SJSA1 (cell line): ENCODE data around the gene RASA3. TPM values are rescaled to one million over a fixed set of nuclear protein-coding genes. Genes with fewer than 3 reads are reported as not detected.
"Not testable (repeated sequence)": the region's sequence is repeated elsewhere in the genome, so short reads cannot be mapped to it uniquely, and the experiment has no call there.

Experiments
- DNase-seq, 2 experiments: peaks; one replicate each; pipeline ENCODE4 v3.0.0-alpha.2; 2015 to 2020; ENCODE audit warnings: low spot score in 2 of 2, low read depth in 1 of 2
- H3K27ac ChIP-seq: fragments of 250-450 bp; sonication (Bioruptor Pico); 2 replicates; pipeline ENCODE4 v1.5.1; 2020; ENCODE audit warnings: mild to moderate bottlenecking, moderate library complexity
- H3K27me3 ChIP-seq: fragments of 250-450 bp; sonication (Bioruptor Pico); replicated peaks from 2 replicates; pipeline ENCODE4 v1.5.1; 2020; ENCODE audit warnings: mild to moderate bottlenecking, moderate library complexity
- H3K36me3 ChIP-seq: fragments of 250-450 bp; sonication (Bioruptor Pico); 2 replicates; pipeline ENCODE4 v1.5.1; 2020; ENCODE audit warnings: mild to moderate bottlenecking
- H3K4me1 ChIP-seq: fragments of 250-450 bp; sonication (Bioruptor Pico); replicated peaks from 2 replicates; pipeline ENCODE4 v1.6.1; 2021; ENCODE audit warnings: mild to moderate bottlenecking
- H3K4me3 ChIP-seq: fragments of 250-450 bp; sonication (Bioruptor Pico); 2 replicates; pipeline ENCODE4 v1.5.1; 2020; ENCODE audit warnings: mild to moderate bottlenecking
- H3K9me3 ChIP-seq: fragments of 250-450 bp; sonication (Bioruptor Pico); replicated peaks from 2 replicates; pipeline ENCODE4 v1.5.1; 2020; ENCODE audit warnings: mild to moderate bottlenecking
- total RNA-seq: library from RNA; depleted of rRNA; stranded (reverse); fragments of >200 nt; shearing (Covaris generic); gene quantifications from 2 replicates; pipeline ENCODE4 v1.2.3, GENCODE V29; 2014

Gene RASA3
- total RNA-seq, 1 experiment from 2014 or later: 19.8 TPM

DNA sequence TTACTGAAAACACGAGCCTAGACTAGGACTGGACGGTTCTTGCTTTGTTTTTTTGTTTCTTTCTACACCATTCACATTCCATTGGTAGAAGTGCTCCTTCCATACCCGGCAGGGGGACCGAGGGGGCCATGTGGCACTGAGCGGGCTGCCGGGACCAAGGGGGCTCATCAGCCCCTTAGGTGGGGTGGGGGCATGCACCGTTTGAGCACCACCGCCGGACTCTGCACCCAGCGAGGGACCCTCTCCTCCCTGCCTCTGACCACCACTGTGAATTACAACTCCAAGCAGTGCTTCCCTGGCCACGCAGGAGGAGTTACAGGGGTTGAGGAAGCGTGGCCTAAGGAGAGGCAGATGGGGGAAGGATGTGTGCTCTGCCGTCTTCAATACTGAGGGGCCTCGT lies 31.6 kb upstream of the RASA3 start:
- Histone ChIP-seq H3K27me3 (no peaks in the 10 kb centered on the region), H3K4me3 (no peak overlapping the region), H3K9me3 (no peaks in the 10 kb centered on the region), H3K36me3 (no peaks in the 10 kb centered on the region), H3K27ac (no peak overlapping the region), H3K4me1 (0 out of 2 replicates have a peak, but pooled peaks cover 3% of the 10 kb centered on the region)
- DNase-seq: no peak

DNA sequence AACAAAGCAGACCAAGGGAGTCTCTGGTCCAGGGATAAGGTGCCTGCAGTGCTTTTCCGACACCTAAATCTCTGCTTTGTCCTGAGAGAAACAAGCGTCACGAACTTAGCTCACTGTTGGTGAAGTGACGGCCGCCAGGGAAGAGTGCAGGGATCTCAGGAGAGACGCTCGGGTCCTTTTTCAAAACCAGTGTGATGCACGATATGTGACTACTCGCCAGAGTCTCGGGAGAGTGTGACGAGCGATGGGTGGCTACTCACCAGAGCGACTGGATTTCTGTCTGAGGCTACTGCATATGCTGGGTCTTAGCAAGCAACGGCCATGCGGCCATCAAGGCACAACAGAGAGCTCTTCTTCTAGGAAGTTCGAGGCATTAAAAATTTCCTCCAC lies 30.1 kb upstream of the RASA3 start:
- 0 out of 2 replicates have a peak, but pooled peaks cover 3% of the 10 kb centered on the region for H3K4me1 ChIP-seq
- H3K27ac ChIP-seq: no peak overlapping the region
- no peaks in the 10 kb centered on the region for H3K27me3 ChIP-seq
- H3K9me3 ChIP-seq: no peaks in the 10 kb centered on the region
- no peaks in the 10 kb centered on the region for H3K36me3 ChIP-seq
- H3K4me3 ChIP-seq: no peak overlapping the region
- no peak for DNase-seq

DNA sequence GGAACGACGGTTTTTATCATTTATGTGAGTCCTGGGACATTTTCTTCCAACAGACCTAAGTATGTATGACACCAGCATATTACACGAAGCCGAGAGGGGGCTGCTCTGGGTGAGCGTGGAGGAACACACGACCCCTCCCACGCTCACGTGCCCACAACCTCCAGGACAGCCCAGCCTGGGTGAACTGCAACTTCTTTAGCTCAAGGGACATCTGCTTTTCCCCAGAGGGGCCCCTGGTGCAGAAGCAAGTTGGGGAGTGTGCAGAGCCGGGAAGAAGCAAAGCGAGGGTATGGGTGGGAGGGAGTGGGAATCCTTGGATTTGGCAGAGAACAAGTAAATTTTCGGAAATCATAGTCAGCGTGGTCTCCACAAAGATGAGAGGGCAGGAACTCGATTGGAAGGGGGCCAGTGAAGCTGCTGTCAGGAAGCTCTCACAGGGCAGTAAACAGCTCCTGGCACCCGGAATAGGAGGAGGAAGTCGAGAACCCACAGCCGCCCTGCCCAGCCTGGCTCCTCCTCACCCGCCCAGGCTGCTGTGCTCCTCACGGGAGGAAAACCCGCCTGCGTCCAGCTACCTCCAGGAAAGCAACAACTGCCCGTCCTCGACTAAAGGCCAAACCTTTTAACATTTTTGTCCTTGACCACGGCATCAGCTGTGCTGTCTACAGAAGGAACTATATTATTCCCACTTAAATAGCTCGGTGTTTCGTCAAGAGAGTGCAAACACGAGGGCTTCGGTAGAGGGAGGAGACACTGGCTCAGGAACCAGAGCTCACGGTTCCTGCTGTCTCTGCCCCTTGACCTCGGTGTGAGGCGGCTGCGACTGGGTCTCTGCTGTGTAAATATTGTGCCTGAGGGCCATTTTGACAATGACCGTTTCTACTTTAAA lies 29.5 kb upstream of the RASA3 start:
- Histone ChIP-seq H3K4me1 (0 out of 2 replicates have a peak, but pooled peaks cover 3% of the 10 kb centered on the region), H3K27me3 (no peaks in the 10 kb centered on the region), H3K9me3 (no peaks in the 10 kb centered on the region), H3K27ac (no peak overlapping the region), H3K36me3 (no peaks in the 10 kb centered on the region), H3K4me3 (no peak overlapping the region)
- no peak for DNase-seq

DNA sequence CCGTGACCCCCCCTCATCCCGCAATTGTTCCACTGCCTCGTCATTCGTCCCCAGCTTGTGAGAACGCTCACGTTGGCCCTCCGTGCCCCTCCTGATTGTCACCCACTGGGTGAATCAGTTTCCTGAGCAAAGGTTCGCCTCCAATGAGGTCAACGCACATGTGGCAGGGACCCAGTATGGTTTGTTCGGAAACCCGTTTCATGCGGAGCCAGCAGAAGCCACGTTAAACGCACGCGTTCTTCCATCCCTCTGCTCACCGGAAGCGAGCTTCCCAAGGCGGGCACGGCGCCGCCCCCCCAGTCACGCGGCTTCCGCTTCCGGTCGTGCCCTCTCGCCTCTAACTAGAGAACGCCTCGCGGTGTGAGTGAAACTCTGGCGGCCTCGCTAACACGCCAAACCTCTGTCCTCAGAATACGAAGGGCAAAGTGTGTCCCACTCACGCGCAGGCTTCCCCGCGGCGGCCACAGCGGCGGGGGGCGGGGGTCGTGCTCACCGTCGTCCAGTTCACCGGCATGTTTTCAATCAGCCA lies 28.7 kb upstream of the RASA3 start:
- no peaks in the 10 kb centered on the region for H3K27me3 ChIP-seq
- H3K27ac ChIP-seq: no peak overlapping the region
- no peaks in the 10 kb centered on the region for H3K36me3 ChIP-seq
- no peaks in the 10 kb centered on the region for H3K9me3 ChIP-seq
- DNase-seq: no peak
- H3K4me1 ChIP-seq: 0 out of 2 replicates have a peak, but pooled peaks cover 3% of the 10 kb centered on the region
- no peak overlapping the region for H3K4me3 ChIP-seq

DNA sequence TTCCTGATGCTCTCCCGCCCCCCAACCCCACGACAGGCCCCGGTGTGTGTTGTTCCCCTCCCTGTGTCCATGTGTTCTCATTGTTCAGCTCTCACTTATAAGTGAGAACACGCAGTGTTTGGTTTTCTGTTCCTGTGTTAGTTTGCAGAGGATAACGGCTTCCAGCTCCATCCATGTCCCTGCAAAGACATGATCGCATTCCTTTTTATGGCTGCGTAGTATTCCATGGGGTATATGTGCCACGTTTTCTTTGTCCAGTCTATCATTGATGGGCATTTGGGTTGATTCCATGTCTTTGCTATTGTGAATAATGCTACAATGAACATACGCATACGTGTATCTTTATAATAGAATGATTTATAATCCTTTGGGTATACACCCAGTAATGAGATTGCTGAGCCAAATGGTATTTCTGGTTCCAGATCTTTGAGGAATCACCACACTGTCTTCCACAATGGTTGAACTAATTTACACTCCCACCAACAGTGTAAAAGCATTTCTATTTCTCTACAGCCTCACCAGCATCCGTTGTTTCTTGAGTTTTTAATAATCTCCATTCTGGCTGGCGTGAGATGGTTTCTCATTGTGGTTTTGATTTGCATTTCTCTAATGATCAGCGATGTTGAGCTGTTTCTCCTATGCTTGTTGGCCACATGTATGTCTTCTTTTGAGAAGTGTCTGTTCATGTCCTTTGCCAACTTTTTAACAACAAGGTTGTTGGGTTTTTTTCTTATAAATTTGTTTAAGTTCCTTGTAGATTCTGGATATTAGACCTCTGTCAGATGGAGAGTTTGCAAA lies 26.6 kb upstream of the RASA3 start:
- not testable (repeated sequence) for DNase-seq, H3K9me3 ChIP-seq, H3K36me3 ChIP-seq, H3K4me1 ChIP-seq, H3K27ac ChIP-seq, H3K27me3 ChIP-seq, H3K4me3 ChIP-seq

DNA sequence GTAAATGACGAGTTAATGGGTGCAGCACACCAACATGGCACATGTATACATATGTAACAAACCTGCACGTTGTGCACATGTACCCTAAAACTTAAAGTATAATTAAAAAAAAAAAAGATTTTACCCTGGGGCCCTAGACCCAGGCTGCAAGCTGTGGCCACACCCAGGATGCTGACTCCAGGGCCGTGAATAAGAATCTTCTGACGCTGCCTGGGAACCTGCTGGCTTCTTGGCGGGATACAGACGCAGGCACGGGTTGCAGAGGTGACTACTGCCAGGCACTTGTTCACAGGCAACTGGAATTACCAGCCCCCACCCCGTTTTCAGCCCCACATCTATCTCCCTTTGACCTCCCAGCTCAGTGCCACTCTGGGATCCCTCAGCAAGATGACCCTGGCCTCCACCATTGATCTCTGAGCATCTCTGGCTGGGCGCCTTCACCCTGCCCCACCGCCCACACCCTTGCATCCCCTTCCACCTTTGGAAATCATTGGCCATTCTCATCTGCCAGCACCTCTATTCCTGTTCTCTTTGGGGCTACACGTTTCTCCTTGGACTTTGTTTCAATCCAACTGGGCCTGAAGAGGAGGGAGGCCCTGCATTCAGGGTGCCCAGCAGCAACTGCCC lies 25.6 kb upstream of the RASA3 start:
- Histone ChIP-seq H3K9me3 (no peaks in the 10 kb centered on the region), H3K36me3 (no peaks in the 10 kb centered on the region), H3K4me1 (0 out of 2 replicates have a peak, but pooled peaks cover 3% of the 10 kb centered on the region), H3K27me3 (no peaks in the 10 kb centered on the region), H3K27ac (no peak overlapping the region), H3K4me3 (no peak overlapping the region)
- no peak for DNase-seq

DNA sequence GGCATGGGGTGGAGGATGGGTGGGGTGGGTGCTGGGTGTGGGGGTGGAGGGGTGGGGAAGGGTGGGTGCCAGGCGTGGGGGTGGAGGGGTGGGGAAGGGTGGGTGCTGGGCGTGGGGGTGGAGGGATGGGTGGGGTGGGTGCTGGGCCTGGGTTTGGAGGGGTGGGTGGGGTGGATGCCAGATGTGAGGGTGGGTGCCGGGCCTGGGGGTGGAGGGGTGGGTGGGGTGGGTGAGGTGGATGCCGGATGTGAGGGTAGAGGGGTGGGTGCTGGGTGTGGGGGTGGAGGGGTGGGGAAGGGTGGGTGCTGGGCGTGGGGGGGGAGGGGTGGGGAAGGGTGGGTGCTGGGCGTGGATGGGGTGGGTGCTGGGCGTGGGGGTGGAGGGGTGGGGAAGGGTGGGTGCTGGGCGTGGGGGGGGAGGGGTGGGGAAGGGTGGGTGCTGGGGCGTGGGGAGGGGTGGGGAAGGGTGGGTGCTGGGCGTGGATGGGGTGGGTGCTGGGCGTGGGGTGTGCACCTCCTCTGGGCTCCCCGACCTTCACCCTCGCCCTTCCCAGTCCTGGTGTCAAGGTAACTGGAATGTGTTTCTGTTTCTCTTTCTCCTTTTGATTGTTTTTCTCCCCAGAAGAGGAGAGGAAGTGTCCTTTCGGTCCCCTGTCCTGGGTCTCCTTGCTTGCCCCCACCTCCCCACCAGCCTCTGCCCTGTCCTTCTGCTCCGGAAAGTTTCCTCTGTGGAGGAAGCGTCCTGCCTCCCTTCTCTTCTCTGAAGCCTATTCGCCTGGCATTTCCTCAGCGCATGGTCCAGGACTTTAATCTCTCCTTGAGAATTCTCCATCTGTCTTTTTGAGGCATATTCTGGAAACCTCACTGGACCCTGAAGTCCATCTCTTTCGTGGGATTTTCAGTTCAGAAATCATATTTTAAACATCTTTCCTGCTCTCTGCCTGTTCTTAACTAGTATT lies 23.8 kb upstream of the RASA3 start:
- Histone ChIP-seq H3K4me3 (no peak overlapping the region), H3K9me3 (no peaks in the 10 kb centered on the region), H3K27ac (no peak overlapping the region), H3K27me3 (no peaks in the 10 kb centered on the region), H3K4me1 (0 out of 2 replicates have a peak, but pooled peaks cover 3% of the 10 kb centered on the region), H3K36me3 (no peaks in the 10 kb centered on the region)
- no peak for DNase-seq

DNA sequence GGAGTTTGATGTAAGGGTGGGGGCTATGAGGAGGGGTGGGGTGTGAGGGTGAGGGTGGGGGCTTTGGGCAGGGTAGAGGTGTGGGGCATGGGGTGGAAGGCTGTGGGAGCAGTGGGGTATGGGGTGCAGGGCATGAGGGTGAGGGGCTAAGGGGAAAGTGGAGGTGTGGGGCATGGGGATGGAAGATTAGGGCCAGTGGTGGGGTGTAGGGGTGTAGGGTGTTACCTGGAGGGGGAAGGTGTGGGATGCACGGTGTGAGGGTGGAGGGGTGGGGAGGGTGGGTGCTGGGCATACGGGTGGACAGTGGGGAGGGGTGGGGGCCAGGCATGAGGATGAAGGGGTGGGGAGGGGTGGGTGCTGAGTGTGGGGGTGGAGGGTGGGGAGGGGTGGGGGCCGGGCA lies 22.9 kb upstream of the RASA3 start:
- H3K4me1 ChIP-seq: no peaks in the 10 kb centered on the region
- H3K27ac ChIP-seq: no peak overlapping the region
- DNase-seq: no peak
- H3K27me3 ChIP-seq: no peaks in the 10 kb centered on the region
- no peak overlapping the region for H3K4me3 ChIP-seq
- H3K36me3 ChIP-seq: no peaks in the 10 kb centered on the region
- no peaks in the 10 kb centered on the region for H3K9me3 ChIP-seq

DNA sequence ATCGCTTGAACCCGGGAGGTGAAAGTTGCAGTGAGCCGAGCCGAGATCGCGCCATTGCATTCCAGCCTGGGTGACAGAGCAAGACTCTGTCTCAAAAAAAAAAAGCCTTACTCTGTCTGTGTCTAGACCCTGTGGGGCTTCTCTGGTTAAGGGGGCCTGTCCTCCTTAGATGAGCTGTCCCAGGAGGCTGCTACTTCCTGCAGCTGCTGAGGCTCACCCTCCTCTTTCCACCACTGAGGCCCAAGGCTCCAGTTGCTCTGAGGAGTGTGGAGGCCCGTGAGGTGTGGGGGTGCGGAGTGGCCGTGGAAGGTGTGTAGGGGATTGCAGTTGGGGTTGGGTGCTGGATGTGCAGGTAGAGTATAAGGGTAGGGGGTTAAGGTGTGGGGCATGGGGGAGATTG lies 22.1 kb upstream of the RASA3 start:
- no peak overlapping the region for H3K27ac ChIP-seq
- H3K36me3 ChIP-seq: no peaks in the 10 kb centered on the region
- no peaks in the 10 kb centered on the region for H3K27me3 ChIP-seq
- DNase-seq: no peak
- H3K4me3 ChIP-seq: no peak overlapping the region
- H3K9me3 ChIP-seq: no peaks in the 10 kb centered on the region
- no peaks in the 10 kb centered on the region for H3K4me1 ChIP-seq

DNA sequence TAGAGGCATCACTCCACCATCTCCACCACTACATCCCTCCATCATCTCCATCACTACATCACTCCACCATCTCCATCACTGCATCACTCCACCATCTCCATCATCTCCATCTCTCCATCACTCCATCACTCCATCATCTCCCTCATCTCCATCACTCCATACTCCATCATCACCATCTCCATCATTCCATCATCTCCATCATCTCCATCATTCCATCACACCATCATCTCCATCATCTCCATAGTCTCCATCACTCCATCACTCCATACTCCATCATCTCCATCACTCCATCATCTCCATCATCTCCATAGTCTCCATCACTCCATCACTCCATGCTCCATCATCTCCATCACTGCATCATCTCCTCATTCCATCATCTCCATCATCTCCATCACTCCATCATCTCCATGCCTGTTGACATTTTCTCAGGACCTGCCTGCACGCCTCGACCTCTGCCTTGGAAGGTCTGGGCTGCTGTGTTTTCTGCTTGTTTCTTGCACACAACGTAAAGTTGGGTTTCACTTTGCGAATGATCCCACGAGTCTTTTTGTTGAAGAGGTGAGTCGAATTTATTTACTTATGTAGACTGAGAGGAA lies 21.2 kb upstream of the RASA3 start:
- Histone ChIP-seq H3K9me3 (no peaks in the 10 kb centered on the region), H3K27me3 (no peaks in the 10 kb centered on the region), H3K4me1 (no peaks in the 10 kb centered on the region), H3K27ac (no peak overlapping the region), H3K36me3 (no peaks in the 10 kb centered on the region), H3K4me3 (no peak overlapping the region)
- no peak for DNase-seq

DNA sequence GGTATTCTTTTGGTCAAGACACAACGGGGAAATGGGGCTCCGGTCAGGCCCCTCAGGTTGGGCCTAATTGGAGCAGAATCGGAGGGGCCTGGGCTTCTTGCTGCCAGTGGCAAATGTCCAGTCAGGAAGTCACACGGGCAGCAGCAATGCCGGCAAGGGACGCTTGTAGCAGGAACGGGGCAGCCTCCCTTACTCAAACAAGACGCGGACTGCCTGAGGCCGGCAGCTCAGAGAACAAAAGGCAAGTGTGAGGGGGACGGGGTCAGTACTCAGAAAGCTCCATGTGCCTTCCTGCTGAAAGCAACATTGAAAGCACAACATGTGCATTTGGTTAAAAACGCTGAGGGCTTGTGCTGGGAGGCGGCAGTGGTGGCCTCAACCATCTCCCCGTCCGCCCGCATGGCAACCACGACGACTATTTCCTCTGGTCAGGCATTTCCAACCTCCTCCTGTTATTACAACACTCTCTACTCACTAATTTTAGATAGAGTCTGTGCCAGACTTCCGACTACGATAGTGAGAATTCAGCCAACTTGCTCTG lies 20.5 kb upstream of the RASA3 start:
- Histone ChIP-seq H3K4me1 (no peaks in the 10 kb centered on the region), H3K9me3 (no peaks in the 10 kb centered on the region), H3K36me3 (no peaks in the 10 kb centered on the region), H3K27ac (no peak overlapping the region), H3K4me3 (no peak overlapping the region), H3K27me3 (no peaks in the 10 kb centered on the region)
- DNase-seq: no peak

DNA sequence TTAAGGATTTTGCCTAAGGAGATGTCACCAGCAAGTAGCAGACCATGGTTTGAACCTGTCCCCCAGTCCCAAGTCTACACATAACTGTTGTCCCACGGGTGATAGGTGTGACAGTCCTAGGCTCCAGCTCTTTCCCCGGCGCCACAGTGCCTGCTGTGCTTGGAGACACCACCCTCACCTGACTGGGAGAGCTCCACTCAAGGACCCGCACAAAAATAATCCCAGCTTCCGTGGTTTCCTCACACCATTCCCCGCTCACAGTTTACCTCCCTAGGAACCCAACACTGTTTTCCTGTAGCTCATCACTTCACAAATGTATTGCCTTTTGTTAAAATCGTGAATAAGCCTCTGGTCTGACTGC lies 19.8 kb upstream of the RASA3 start:
- Histone ChIP-seq H3K4me1 (no peaks in the 10 kb centered on the region), H3K27me3 (no peaks in the 10 kb centered on the region), H3K27ac (no peak overlapping the region), H3K36me3 (no peaks in the 10 kb centered on the region), H3K4me3 (no peak overlapping the region), H3K9me3 (no peaks in the 10 kb centered on the region)
- no peak for DNase-seq
